Sigmoid colon (tissue), 7 donors: ENCODE data around the gene TMEM132D. TPM values are rescaled to one million over a fixed set of nuclear protein-coding genes. Genes with fewer than 3 reads are reported as not detected.

Experiments used
- DNase-seq: peaks from one replicate; pipeline ENCODE4 v3.0.0-alpha.2; 2019
- H3K27ac ChIP-seq, 4 donors: fragments of 200-600 bp; sonication (generic); one replicate each; pipeline ENCODE4 v1.5.1; 2016 to 2019; ENCODE audit warnings: mild to moderate bottlenecking in 1 of 4
- H3K27me3 ChIP-seq, 3 donors: fragments of 200-600 bp; sonication (generic); one replicate each; pipeline ENCODE4 v1.5.1; 2019; ENCODE audit warnings: mild to moderate bottlenecking in 1 of 3
- H3K36me3 ChIP-seq, 4 donors: fragments of 200-600 bp; sonication (generic); one replicate each; pipeline ENCODE4 v1.5.1; 2016 to 2019
- H3K4me1 ChIP-seq, 4 donors: fragments of 200-600 bp; sonication (generic); one replicate each; pipeline ENCODE4 v1.5.1; 2017 to 2019
- H3K4me3 ChIP-seq, 4 donors: fragments of 200-600 bp; sonication (generic); one replicate each; pipeline ENCODE4 v1.5.1; 2017 to 2019; ENCODE audit warnings: mild to moderate bottlenecking in 2 of 4, moderate library complexity in 1 of 4
- H3K9me3 ChIP-seq, 4 donors: fragments of 200-600 bp in 3 of 4; sonication (generic) in 3 of 4; one replicate each; pipeline versions ENCODE4 v1.5.1 to v1.6.1; 2013 to 2019
- CTCF ChIP-seq, 4 experiments: fragments of 450-650 bp in 3 of 4; fragments of 200-600 bp in 1 of 4; IDR thresholded peaks; one replicate each; pipeline ENCODE4 v1.5.1; 2016 to 2019; ENCODE audit warnings: antibody characterized with exemption in 4 of 4, mild to moderate bottlenecking in 3 of 4, moderate library complexity in 2 of 4
- EP300 ChIP-seq, 4 donors: sonication (generic); formaldehyde crosslinking; IDR thresholded peaks; one replicate each; pipeline ENCODE4 v1.6.1; 2017; ENCODE audit warnings: antibody characterized with exemption in 4 of 4
- POLR2A ChIP-seq, 2 donors: fragments of 450-650 bp; IDR thresholded peaks; one replicate each; pipeline ENCODE4 v1.6.1; 2016; ENCODE audit warnings: antibody characterized with exemption in 2 of 2, mild to moderate bottlenecking in 2 of 2, moderate library complexity in 2 of 2
- POLR2AphosphoS5 ChIP-seq, 4 donors: sonication (generic); formaldehyde crosslinking; IDR thresholded peaks; one replicate each; pipeline ENCODE4 v1.6.1; 2017; ENCODE audit warnings: antibody characterized with exemption in 4 of 4
- WGBS, 2 donors: extraction: QIAGEN DNeasy Blood & Tissue Kit; methylation state at CpG; one replicate each; pipeline ENCODE4 v1.1.7; 2013; 5-methylcytosine and 5-hydroxymethylcytosine counted together
- intact Hi-C: fragments of 100-400 bp; cut with DNase I; formaldehyde crosslinking; loops from one replicate; pipeline ENCODE4 v1.15.1; 2023
- polyA plus RNA-seq, 3 donors: library from polyadenylated mRNA; stranded (reverse); fragments of 200-250 nt; gene quantifications; one replicate each; pipeline ENCODE4 v1.2.3, GENCODE V29; 2013
- total RNA-seq, 4 donors: library from RNA; depleted of rRNA; stranded (reverse); fragments of >200 nt; gene quantifications; one replicate each; pipeline ENCODE4 v1.1.0, GENCODE V29; 2016
- donor health status: healthy with polysubstance abuse.
- donor health status: Bipolar disorder and iron deficiency.
- donor health status: healthy.

Gene TMEM132D
- total and polyA plus RNA-seq, 7 donors = under 0.01 to 0.03 (median under 0.01) TPM; not detected in 3

- Histone ChIP-seq H3K4me1 (no peaks in the 10 kb centered on the region), H3K4me3 (no peak overlapping the region), H3K27ac (no peak overlapping the region), H3K36me3 (no peaks in the 10 kb centered on the region), H3K9me3 (no peaks in the 10 kb centered on the region), H3K27me3 (peaks cover 0 to 8% (median 0%) of the 10 kb centered on the region in 3 donors)
- 46 to 50% methylated on average over 10 of the region's 10 CpGs for WGBS, 2 donors
- TF ChIP-seq CTCF (IDR thresholded peaks at IDR 0.05) (no peak), POLR2A (IDR thresholded peaks at IDR 0.05) (no peak), POLR2AphosphoS5 (IDR thresholded peaks at IDR 0.05) (no peak), EP300 (IDR thresholded peaks at IDR 0.05) (no peak)
- DNase-seq = no peak
- intact Hi-C loops = no loop called here
Observed at GRCh38 chr12:129152351-129153104, 751.3 kb downstream of the TMEM132D start.

- TF ChIP-seq POLR2AphosphoS5 (IDR thresholded peaks at IDR 0.05) = no peak
- no peak for TF ChIP-seq EP300 (IDR thresholded peaks at IDR 0.05)
- no peak for TF ChIP-seq POLR2A (IDR thresholded peaks at IDR 0.05)
- no peak for TF ChIP-seq CTCF (IDR thresholded peaks at IDR 0.05)
- no peak overlapping the region for H3K27ac ChIP-seq
- WGBS, 2 donors = 70 to 78% methylated on average over 11 of the region's 11 CpGs
- intact Hi-C loops = no loop called here
- H3K4me3 ChIP-seq = no peak overlapping the region
- no peaks in the 10 kb centered on the region for H3K4me1 ChIP-seq
- no peaks in the 10 kb centered on the region for H3K36me3 ChIP-seq
- no peak for DNase-seq
- peaks cover 0 to 8% (median 0%) of the 10 kb centered on the region in 3 donors for H3K27me3 ChIP-seq
- no peaks in the 10 kb centered on the region for H3K9me3 ChIP-seq
Observed at GRCh38 chr12:129150721-129151120, 753.1 kb downstream of the TMEM132D start.

- intact Hi-C loops = no loop called here
- peaks cover 0 to 3% (median 0%) of the 10 kb centered on the region in 4 donors for H3K9me3 ChIP-seq
- peaks cover 0 to 4% (median 0%) of the 10 kb centered on the region in 3 donors for H3K27me3 ChIP-seq
- H3K4me1 ChIP-seq = no peaks in the 10 kb centered on the region
- no peak overlapping the region for H3K4me3 ChIP-seq
- 71 to 75% methylated on average over 7 of the region's 7 CpGs for WGBS, 2 donors
- H3K36me3 ChIP-seq = no peaks in the 10 kb centered on the region
- TF ChIP-seq EP300 (IDR thresholded peaks at IDR 0.05) (no peak), POLR2AphosphoS5 (IDR thresholded peaks at IDR 0.05) (no peak), CTCF (IDR thresholded peaks at IDR 0.05) (no peak), POLR2A (IDR thresholded peaks at IDR 0.05) (no peak)
- DNase-seq = no peak
- no peak overlapping the region for H3K27ac ChIP-seq
Observed at GRCh38 chr12:129145381-129145780, 758.4 kb downstream of the TMEM132D start.

GRCh38 chr12:129138776-129139175, 765.0 kb downstream of the TMEM132D start:
- no peak for DNase-seq
- Histone ChIP-seq H3K36me3 (no peaks in the 10 kb centered on the region), H3K4me1 (no peaks in the 10 kb centered on the region), H3K27ac (no peak overlapping the region), H3K27me3 (no peaks in the 10 kb centered on the region), H3K4me3 (no peak overlapping the region), H3K9me3 (peaks cover 0 to 3% (median 0%) of the 10 kb centered on the region in 4 donors)
- TF ChIP-seq EP300 (IDR thresholded peaks at IDR 0.05) (no peak), CTCF (IDR thresholded peaks at IDR 0.05) (no peak), POLR2AphosphoS5 (IDR thresholded peaks at IDR 0.05) (no peak), POLR2A (IDR thresholded peaks at IDR 0.05) (no peak)
- 84% methylated on average over 4 of the region's 4 CpGs for WGBS, 2 donors
- intact Hi-C loops = no loop called here
